HG02840 (cell line): ENCODE results near the gene ZNF200.

Source experiments
- ATAC-seq: cut with Tn5 transposase; IDR thresholded peaks from one replicate; pipeline ENCODE4 v1.9.1; 2021; ENCODE audit warnings: mild to moderate bottlenecking, moderate library complexity, moderate number of reproducible peaks; ENCODE audit not compliant: unreplicated experiment, low FRiP score

ZNF200 gene

GRCh38 chr16:3254309-3254708, 19.4 kb upstream of the ZNF200 start:
- ATAC-seq, result no peak

DNA sequence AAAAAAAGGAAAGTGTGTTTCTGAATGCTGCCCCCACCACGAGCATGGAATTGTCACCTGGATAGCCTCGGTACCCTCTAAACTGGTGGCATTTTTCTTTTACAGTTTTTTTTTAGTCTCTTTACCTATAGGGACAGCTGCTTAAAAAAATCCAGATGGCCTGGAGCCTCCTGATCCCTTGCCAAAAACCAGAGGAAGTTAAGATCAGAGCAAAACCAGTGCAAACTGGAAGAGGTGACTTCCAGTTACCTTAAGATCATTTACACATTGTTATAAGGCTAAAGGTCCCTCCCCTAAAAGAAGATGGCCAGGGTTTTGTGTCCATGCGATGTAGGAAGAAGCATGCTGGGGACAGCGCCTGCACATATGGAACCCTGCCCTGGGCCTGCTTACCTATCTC, 18.0 kb upstream of the ZNF200 start:
- no peak for ATAC-seq

GRCh38 chr16:3249451-3249850, 14.5 kb upstream of the ZNF200 start:
- no peak for ATAC-seq

DNA sequence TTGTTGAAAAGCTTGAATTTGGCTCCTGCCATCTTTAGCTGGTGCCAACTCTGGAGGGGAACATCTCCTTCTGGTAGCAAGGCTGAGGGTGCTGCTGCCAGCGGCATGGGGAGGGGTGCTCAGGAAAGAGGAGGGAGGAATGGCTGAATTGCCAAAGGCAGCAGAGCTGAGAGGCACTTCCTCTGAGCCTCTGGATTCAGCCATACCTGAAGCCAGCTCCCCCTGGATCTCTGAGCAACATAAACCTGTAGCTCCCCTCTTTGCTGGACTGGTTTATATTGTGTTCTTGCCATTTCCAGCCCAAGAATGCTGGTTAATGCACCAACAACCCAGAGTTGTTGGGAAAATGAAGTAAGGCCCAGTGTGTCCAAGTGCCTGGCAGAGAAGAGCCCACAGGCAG, 14.1 kb upstream of the ZNF200 start:
- no peak for ATAC-seq

- no peak for ATAC-seq
These were observed 13.6 kb upstream of the ZNF200 start for GRCh38 chr16:3248596-3248995.

- ATAC-seq, result no peak
These were observed 11.9 kb upstream of the ZNF200 start for GRCh38 chr16:3246876-3247275.

- no peak for ATAC-seq
These were observed 11.0 kb upstream of the ZNF200 start for GRCh38 chr16:3246002-3246401.

- ATAC-seq, result no peak
These were observed 8.9 kb upstream of the ZNF200 start for GRCh38 chr16:3243882-3244281.

- ATAC-seq, result no peak
These were observed 7.8 kb upstream of the ZNF200 start for GRCh38 chr16:3242709-3243108.

GRCh38 chr16:3241761-3242160, 6.8 kb upstream of the ZNF200 start:
- no peak for ATAC-seq

DNA sequence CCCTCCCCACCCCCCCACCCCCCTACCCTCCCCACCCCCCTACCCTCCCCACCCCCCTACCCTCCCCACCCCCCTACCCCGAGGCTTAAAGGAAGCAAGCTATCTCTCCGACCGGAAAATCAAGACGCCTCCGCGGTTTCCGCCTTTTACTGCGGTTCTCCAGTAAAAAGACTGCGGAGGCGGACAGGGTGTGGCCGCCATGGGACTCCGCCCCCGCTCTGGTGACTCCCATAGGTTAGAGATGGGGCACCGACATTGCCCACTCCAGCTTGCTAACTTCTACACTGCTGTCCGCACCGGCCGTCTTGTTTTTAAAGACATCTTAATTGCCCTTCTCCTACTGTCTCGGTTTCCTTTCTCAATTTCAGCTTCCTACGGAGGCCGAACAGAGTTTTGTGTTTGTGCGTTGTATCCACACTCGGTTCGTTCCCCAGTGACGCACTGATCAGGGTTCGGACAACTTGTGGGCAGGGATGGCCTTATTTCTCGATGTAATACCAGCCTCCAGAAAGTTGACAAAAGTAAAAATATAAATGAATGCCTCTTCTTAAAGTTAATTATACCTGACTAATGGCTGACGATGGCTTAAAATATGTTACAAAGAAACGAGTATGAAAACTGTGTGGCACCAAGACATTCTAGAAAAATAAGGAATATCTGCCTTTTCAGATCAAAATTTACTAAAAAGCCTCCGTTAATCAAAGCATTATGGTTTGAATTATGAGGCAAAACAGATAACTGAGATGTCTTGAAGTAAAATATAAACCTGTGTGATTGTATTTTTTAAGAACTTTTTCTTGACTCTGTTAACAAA, 1.1 kb upstream of the ZNF200 start:
- no peak for ATAC-seq

- ATAC-seq, result no peak
These were observed 458 bp downstream of the ZNF200 start for GRCh38 chr16:3234543-3234856.

DNA sequence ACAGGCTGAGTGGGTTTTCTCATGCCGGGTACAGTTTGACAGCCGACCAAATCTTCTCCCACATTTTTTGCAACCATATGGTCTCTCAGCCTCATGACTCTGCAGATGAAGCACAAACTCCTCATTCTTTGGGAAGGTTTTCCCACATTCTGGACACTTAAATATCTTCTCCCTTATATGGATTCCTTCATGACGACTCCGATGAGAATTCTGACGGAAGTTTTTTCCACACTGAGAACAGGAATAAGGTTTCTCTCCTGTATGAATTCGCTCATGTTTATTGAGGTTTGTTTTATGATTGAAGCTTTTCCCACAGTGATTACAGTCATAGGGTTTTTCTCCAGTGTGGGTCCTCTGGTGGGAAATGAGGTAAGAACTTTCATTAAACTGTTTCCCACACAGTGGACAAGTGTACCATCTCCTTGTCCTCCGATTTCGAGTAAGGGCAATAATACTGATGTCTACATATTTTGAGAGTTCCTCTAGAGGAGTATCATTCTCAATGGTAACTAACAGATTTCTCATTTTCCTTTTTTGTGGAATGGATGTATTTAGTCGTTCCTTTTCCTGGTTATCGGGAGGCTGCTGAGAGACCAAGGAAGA, 10.9 kb downstream of the ZNF200 start:
- no peak for ATAC-seq

GRCh38 chr16:3220839-3221238, 14.1 kb downstream of the ZNF200 start:
- ATAC-seq, result no peak

DNA sequence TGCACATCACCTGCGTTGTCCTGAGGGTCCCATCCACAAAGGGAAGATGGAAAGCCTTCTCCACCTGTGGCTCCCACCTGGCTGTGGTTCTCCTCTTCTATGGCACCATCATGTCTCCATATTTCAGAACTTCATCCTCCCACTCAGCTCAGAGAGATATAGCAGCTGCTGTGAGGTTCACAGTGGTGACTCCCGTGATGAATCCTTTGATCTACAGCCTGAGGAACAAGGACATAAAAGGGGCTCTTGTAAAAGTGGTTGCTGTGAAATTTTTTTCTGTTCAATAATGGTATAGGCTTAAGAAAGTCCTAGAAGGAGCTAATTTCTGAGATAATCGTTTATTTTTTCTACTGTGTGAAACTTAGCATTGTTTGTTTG, 18.7 kb downstream of the ZNF200 start:
- no peak for ATAC-seq

DNA sequence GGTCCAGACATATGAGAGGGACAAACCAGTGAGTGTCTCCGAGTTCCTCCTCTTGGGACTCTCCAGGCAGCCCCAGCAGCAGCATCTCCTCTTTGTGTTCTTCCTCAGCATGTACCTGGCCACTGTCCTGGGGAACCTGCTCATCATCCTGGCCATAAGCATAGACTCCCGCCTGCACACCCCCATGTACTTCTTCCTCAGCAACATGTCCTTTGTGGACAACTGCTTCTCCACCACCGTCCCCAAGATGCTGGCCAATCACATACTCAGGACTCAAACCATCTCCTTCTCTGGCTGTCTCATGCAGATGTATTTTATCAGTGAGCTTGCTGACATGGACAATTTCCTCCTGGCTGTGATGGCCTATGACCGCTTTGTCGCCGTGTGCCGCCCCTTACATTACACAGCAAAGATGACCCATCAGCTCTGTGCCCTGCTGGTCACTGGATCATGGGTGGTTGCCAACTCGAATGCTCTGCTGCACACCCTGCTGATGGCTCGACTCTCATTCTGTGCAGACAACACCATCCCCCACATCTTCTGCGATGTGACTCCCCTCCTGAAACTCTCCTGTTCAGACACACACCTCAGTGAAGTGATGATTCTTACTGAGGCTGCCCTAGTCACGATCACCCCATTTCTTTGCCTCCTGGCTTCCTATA, 19.2 kb downstream of the ZNF200 start:
- ATAC-seq, result no peak

DNA sequence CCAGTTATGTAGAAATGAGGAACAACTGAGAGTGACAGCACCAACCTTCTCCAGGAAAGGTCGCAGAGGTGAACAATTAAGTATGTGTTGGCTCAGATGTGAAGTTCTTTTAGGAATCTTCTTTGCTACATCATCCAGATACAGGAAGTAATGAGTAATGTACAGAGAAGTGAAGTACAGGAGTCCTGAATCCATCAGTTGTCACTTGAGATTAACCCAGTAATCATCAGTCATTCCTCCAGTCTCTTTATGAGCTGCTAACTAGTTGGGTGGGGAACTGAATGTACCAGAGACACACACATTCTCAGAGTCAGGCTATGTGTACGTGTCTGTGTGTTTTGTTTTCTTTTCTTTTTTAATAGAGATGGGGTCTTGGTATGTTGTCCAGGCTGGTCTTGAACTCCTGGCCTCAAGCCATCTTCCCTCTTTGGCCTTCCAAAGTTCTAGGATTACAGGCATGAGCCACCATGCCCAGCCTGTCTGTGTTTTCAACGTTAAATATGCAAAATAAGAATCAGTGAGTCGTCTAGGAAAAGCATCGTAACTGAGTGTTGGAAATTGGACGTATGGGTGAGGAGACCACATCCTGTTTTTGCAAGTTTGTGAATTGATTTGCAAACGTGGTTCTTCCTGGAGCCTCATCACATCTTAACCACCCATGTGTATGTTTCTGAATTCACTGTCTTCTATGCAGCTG, 19.9 kb downstream of the ZNF200 start:
- no peak for ATAC-seq

DNA sequence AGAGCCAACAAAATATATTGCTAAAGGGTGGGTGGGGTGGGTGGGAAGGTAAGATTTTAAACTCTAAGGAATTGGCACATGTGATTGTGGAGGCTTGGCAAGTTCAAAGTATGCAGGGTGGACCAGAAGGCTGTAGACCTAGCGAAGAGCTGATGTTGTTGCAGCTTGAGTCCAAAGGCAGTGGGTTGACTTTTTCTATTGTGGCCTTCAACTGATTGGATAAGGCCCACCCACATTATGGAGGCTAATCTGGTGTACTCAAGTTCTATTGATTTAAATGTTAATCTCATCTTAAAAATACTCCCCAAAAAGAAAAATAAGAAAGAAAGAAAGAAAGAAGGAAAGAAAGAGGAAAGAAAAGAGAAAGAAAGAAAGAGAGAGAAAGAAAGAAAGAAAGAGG, 22.4 kb downstream of the ZNF200 start:
- ATAC-seq, result no peak

DNA sequence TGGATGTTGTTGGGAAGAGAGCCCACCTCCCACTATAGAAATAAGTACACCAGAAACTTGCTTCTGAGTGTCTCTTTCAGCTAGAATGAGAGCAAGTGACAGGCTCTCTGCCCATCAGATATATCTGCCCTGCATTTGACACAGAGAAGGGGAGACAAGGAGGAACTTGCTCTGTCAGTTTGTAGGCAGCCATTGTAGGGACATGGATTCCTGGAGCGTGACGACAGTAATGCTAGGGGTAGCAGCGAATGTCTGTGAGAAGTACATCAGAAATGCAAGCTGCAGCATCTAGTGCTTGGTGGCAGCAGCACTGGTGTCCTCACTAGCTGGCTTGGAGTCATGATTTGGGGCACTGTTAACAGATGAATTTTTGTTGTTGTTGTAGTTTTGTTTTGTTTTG, 23.0 kb downstream of the ZNF200 start:
- ATAC-seq, result no peak

- no peak for ATAC-seq
These were observed 27.6 kb downstream of the ZNF200 start for GRCh38 chr16:3207086-3207953.
